Large intestine (tissue), 1 donor: ENCODE measurements around the gene SOX10. TPM values are rescaled to one million over a fixed set of nuclear protein-coding genes. Genes with fewer than 3 reads are reported as not detected.

Experiments used
- polyA plus RNA-seq: library from polyadenylated mRNA; unstranded; fragments of 120-200 nt; gene quantifications from one replicate; pipeline ENCODE4 v1.2.1, GENCODE V29; 2013

The SOX10 gene
- polyA plus RNA-seq, 1 donor = 8.8 TPM

Other genes starting within 250 kb of the SOX10 start
- 9.2 TPM for gene GCAT, start 176.6 kb downstream of the SOX10 start, polyA plus RNA-seq
- gene GALR3, start 161.2 kb downstream of the SOX10 start, polyA plus RNA-seq = 0.04 TPM
- gene ANKRD54, start 140.2 kb downstream of the SOX10 start, polyA plus RNA-seq = 25.1 TPM
- 644 TPM for gene EIF3L, start 135.1 kb downstream of the SOX10 start, polyA plus RNA-seq
- 14.5 TPM for gene MICALL1, start 78.3 kb downstream of the SOX10 start, polyA plus RNA-seq
- gene C22orf23, start 31.0 kb downstream of the SOX10 start, polyA plus RNA-seq = 0.73 TPM
- gene POLR2F, start 30.9 kb downstream of the SOX10 start, polyA plus RNA-seq = 62.8 TPM
- 32.0 TPM for gene PICK1, start 72.8 kb upstream of the SOX10 start, polyA plus RNA-seq
- gene SLC16A8, start 99.6 kb upstream of the SOX10 start, polyA plus RNA-seq = 2.3 TPM
- 119 TPM for gene BAIAP2L2, start 126.1 kb upstream of the SOX10 start, polyA plus RNA-seq
- gene PLA2G6, start 197.3 kb upstream of the SOX10 start, polyA plus RNA-seq = 71.1 TPM
- gene MAFF, start 217.4 kb upstream of the SOX10 start, polyA plus RNA-seq = 20.2 TPM